Upper lobe of right lung (tissue), 1 donor: ENCODE data around the gene DNPH1. TPM values are rescaled to one million over a fixed set of nuclear protein-coding genes. Genes with fewer than 3 reads are reported as not detected.

Experiments
- ATAC-seq: fragments of 200-7000 bp; cut with Tn5 transposase; one replicate; pipeline ENCODE4 v1.9.1; 2020; ENCODE audit warnings: mild to moderate bottlenecking, moderate library complexity
- DNase-seq: peaks from one replicate; pipeline ENCODE4 v3.0.0-alpha.2; 2020
- H3K27ac ChIP-seq: fragments of 200-600 bp; one replicate; pipeline ENCODE4 v1.8.0; 2022
- H3K27me3 ChIP-seq: fragments of 200-600 bp; one replicate; pipeline ENCODE4 v1.8.0; 2022; ENCODE audit warnings: mild to moderate bottlenecking
- H3K36me3 ChIP-seq: fragments of 200-600 bp; one replicate; pipeline ENCODE4 v1.8.0; 2022
- H3K4me1 ChIP-seq: fragments of 200-600 bp; one replicate; pipeline ENCODE4 v1.8.0; 2022
- H3K4me3 ChIP-seq: fragments of 200-600 bp; one replicate; pipeline ENCODE4 v1.8.0; 2022; ENCODE audit warnings: mild to moderate bottlenecking
- H3K9me3 ChIP-seq: fragments of 200-600 bp; one replicate; pipeline ENCODE4 v1.8.0; 2022
- CTCF ChIP-seq: fragments of 200-600 bp; IDR thresholded peaks from one replicate; pipeline ENCODE4 v1.8.0; 2022; ENCODE audit warnings: antibody characterized with exemption
- intact Hi-C: fragments of 100-400 bp; cut with DNase I; formaldehyde crosslinking; loops from one replicate; pipeline ENCODE4 v1.11.0; 2022
- total RNA-seq: library from RNA; stranded (reverse); fragmentation: NEBNext Ultra II Directional; extraction: Animal tissue kit (Norgen Biotek cat#: 25700); gene quantifications from one replicate; pipeline ENCODE4 v1.2.1, GENCODE V29; 2021
- donor health status: DM: no; HTN: yes; CAD: no; lungs with severe emphysema.

Gene DNPH1
- total RNA-seq, 1 donor from 2014 or later = 27.6 TPM

GRCh38 chr6:43261198-43261597 lies 31.9 kb upstream of the DNPH1 start:
- H3K36me3 ChIP-seq = no peaks in the 10 kb centered on the region
- H3K4me3 ChIP-seq = no peak overlapping the region
- TF ChIP-seq CTCF = no peak
- intact Hi-C loops = no loop called here
- H3K27me3 ChIP-seq = no peaks in the 10 kb centered on the region
- no peak for ATAC-seq
- no peak for DNase-seq
- H3K9me3 ChIP-seq = no peaks in the 10 kb centered on the region
- no peaks in the 10 kb centered on the region for H3K4me1 ChIP-seq
- H3K27ac ChIP-seq = no peak overlapping the region

- H3K9me3 ChIP-seq = no peaks in the 10 kb centered on the region
- ATAC-seq (no peak), DNase-seq (no peak)
- H3K4me1 ChIP-seq = no peaks in the 10 kb centered on the region
- no peak for TF ChIP-seq CTCF
- H3K27ac ChIP-seq = no peak overlapping the region
- H3K4me3 ChIP-seq = no peak overlapping the region
- no peaks in the 10 kb centered on the region for H3K27me3 ChIP-seq
- H3K36me3 ChIP-seq = no peaks in the 10 kb centered on the region
- intact Hi-C loops = no loop called here
These were observed 31.5 kb upstream of the DNPH1 start for GRCh38 chr6:43260791-43261190.

GRCh38 chr6:43258807-43259686 lies 29.8 kb upstream of the DNPH1 start:
- no peak overlapping the region for H3K27ac ChIP-seq
- DNase-seq = no peak
- no peaks in the 10 kb centered on the region for H3K36me3 ChIP-seq
- ATAC-seq = no peak
- no peaks in the 10 kb centered on the region for H3K27me3 ChIP-seq
- TF ChIP-seq CTCF = no peak
- H3K4me3 ChIP-seq = no peak overlapping the region
- no peaks in the 10 kb centered on the region for H3K9me3 ChIP-seq
- no peaks in the 10 kb centered on the region for H3K4me1 ChIP-seq
- intact Hi-C loops = no loop called here

GRCh38 chr6:43258180-43258579 lies 28.9 kb upstream of the DNPH1 start:
- no peak for DNase-seq
- no peak for ATAC-seq
- Histone ChIP-seq H3K27me3 (no peaks in the 10 kb centered on the region), H3K36me3 (no peaks in the 10 kb centered on the region), H3K27ac (no peak overlapping the region), H3K4me3 (no peak overlapping the region), H3K9me3 (no peaks in the 10 kb centered on the region), H3K4me1 (no peaks in the 10 kb centered on the region)
- intact Hi-C loops = no loop called here
- TF ChIP-seq CTCF = no peak

- Histone ChIP-seq H3K27ac (no peak overlapping the region), H3K9me3 (no peaks in the 10 kb centered on the region), H3K27me3 (no peaks in the 10 kb centered on the region), H3K4me1 (no peaks in the 10 kb centered on the region), H3K4me3 (no peak overlapping the region), H3K36me3 (no peaks in the 10 kb centered on the region)
- TF ChIP-seq CTCF = no peak
- DNase-seq (no peak), ATAC-seq (no peak)
- intact Hi-C loops = no loop called here
These were observed 28.3 kb upstream of the DNPH1 start for GRCh38 chr6:43257367-43258145.
